Activated CD4-positive, alpha-beta memory T cell treated with anti-CD3 and anti-CD28 coated beads, Interleukin-2, amount 10 ng/mL, durations not matched to agents 7 days and 5 days (primary cell): ENCODE results near the gene MIPOL1. TPM values are rescaled to one million over a fixed set of nuclear protein-coding genes. Genes with fewer than 3 reads are reported as not detected.

ENCODE experiments used
- CTCF ChIA-PET: fragments of 350-600 bp; sonication (Branson Sonifier 250); formaldehyde crosslinking; loops from one replicate; lab custom pipeline; 2021; ENCODE audit warnings: antibody characterized with exemption, inconsistent platforms; lab: Charles Lee
- POLR2A ChIA-PET: fragments of 350-600 bp; sonication (Branson Sonifier 250); formaldehyde crosslinking; loops from one replicate; lab custom pipeline; 2021; ENCODE audit warnings: antibody characterized with exemption; lab: Charles Lee
- DNase-seq: peaks from one replicate; pipeline ENCODE4 v3.0.0-alpha.2; 2020
- H3K27ac Mint-ChIP-seq: one replicate; pipeline ENCODE4 v1.8.0; 2021; ENCODE audit warnings: mild to moderate bottlenecking, mixed read lengths
- H3K27me3 Mint-ChIP-seq: one replicate; pipeline ENCODE4 v1.8.0; 2021; ENCODE audit warnings: mixed read lengths
- H3K36me3 Mint-ChIP-seq: one replicate; pipeline ENCODE4 v1.8.0; 2021; ENCODE audit warnings: low read depth, mixed read lengths
- H3K4me1 Mint-ChIP-seq: one replicate; pipeline ENCODE4 v1.8.0; 2021; ENCODE audit warnings: mixed read lengths
- H3K4me3 Mint-ChIP-seq: one replicate; pipeline ENCODE4 v1.8.0; 2021; ENCODE audit warnings: mild to moderate bottlenecking, mixed read lengths
- H3K9me3 Mint-ChIP-seq: one replicate; pipeline ENCODE4 v1.8.0; 2021; ENCODE audit warnings: mixed read lengths
- total RNA-seq, 2 experiments: library from RNA; stranded (reverse); gene quantifications; one replicate each; pipeline ENCODE4 v1.2.3, GENCODE V29; 2021

MIPOL1 gene
- total RNA-seq, 2 experiments from 2014 or later: 0.18 TPM; not detected in 1

- Mint-ChIP-seq H3K9me3 (peaks cover 6% of the 10 kb centered on the region), H3K27ac (no peak overlapping the region), H3K4me3 (no peak overlapping the region), H3K27me3 (peaks cover 73% of the 10 kb centered on the region), H3K36me3 (peaks cover 12% of the 10 kb centered on the region), H3K4me1 (peaks cover 16% of the 10 kb centered on the region)
- POLR2A ChIA-PET: no interaction called here
- CTCF ChIA-PET: no interaction called here
- no peak for DNase-seq
These were observed 400.4 kb downstream of the MIPOL1 start for GRCh38 chr14:37597914-37598746.

DNA sequence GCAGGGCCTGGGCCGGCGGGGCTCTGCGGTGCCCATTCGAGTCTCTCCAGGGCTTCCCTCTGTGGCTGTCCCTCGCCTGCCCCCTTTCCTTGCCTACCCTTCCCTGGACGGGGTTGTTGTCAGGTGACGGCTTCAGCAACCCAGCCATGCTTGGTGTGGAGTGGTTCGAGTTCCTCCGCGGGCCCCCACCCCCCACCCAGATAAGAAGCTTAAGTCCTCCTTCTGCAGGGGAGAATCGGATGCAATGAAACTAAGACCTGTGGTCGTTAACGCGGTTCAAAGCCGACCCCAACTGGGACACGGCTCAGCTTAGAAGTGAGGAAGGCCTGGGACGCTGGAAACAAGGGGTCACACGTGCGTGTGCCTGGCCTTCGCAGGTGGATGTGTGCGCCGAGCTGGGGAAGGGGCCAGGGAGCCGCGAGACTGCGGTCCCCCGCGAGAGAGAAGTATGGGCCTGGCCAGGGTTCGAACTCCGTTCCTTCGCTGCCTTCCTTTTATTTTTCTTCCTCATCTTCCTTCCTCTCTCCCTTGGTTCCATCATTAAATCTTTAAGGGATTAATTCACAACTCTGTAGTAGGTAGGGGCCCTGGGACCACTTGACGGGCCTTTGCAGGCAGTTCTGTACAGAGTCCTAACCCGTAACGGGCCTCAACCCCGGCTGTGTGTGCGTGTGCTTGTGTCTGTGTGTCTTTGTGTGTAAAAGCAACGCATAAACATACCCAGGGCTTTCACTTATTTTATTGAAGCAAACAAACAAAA, 401.2 kb downstream of the MIPOL1 start:
- H3K9me3 Mint-ChIP-seq: peaks cover 6% of the 10 kb centered on the region
- DNase-seq: no peak
- H3K27ac Mint-ChIP-seq: no peak overlapping the region
- no peak overlapping the region for H3K4me3 Mint-ChIP-seq
- H3K36me3 Mint-ChIP-seq: peaks cover 11% of the 10 kb centered on the region
- ChIA-PET CTCF (no interaction called here), POLR2A (no interaction called here)
- peaks cover 16% of the 10 kb centered on the region for H3K4me1 Mint-ChIP-seq
- H3K27me3 Mint-ChIP-seq: peaks cover 68% of the 10 kb centered on the region

- peaks cover 6% of the 10 kb centered on the region for H3K9me3 Mint-ChIP-seq
- H3K4me3 Mint-ChIP-seq: no peak overlapping the region
- peaks cover 12% of the 10 kb centered on the region for H3K4me1 Mint-ChIP-seq
- H3K36me3 Mint-ChIP-seq: peaks cover 7% of the 10 kb centered on the region
- DNase-seq: no peak
- H3K27ac Mint-ChIP-seq: no peak overlapping the region
- CTCF ChIA-PET: no interaction called here
- peaks cover 63% of the 10 kb centered on the region for H3K27me3 Mint-ChIP-seq
- POLR2A ChIA-PET: no interaction called here
These were observed 402.0 kb downstream of the MIPOL1 start for GRCh38 chr14:37599507-37600368.

GRCh38 chr14:37600880-37601741, 403.4 kb downstream of the MIPOL1 start:
- H3K9me3 Mint-ChIP-seq: peaks cover 6% of the 10 kb centered on the region
- DNase-seq: no peak
- no peak overlapping the region for H3K27ac Mint-ChIP-seq
- H3K4me1 Mint-ChIP-seq: peaks cover 8% of the 10 kb centered on the region
- ChIA-PET CTCF (no interaction called here), POLR2A (no interaction called here)
- peaks cover 55% of the 10 kb centered on the region for H3K27me3 Mint-ChIP-seq
- H3K36me3 Mint-ChIP-seq: peaks cover 4% of the 10 kb centered on the region
- no peak overlapping the region for H3K4me3 Mint-ChIP-seq

DNA sequence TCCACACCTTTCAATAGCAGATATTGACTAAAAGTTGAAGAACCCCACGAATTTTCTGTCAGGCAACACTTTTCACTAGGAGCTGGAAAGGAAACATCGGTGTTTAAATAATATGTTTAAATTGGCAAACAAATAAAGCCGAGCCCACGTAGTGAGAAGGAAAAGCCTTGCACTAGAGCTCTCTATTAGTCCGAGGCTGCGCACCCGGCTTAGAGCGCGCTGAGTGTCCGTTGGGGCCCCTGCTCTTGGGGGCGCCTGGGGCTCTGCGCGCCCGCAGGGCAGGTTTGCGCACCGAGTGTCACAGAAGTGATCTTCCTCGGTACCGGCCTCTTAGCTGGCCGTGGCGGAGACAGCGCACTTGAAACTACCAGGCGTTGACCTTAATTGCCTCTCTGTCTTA, 404.1 kb downstream of the MIPOL1 start:
- Mint-ChIP-seq H3K4me1 (peaks cover 5% of the 10 kb centered on the region), H3K27ac (no peak overlapping the region), H3K27me3 (peaks cover 48% of the 10 kb centered on the region), H3K36me3 (peaks cover 4% of the 10 kb centered on the region), H3K4me3 (no peak overlapping the region), H3K9me3 (peaks cover 6% of the 10 kb centered on the region)
- ChIA-PET POLR2A (no interaction called here), CTCF (no interaction called here)
- DNase-seq: no peak

Other genes with a start within 250 kb of the MIPOL1 start
- gene SLC25A21, start 25.3 kb upstream of the MIPOL1 start, total RNA-seq: not detected